GM18511 (cell line): Measurements from ENCODE around the gene CACNB3.
"Not testable (repeated sequence)": the region's sequence is repeated elsewhere in the genome, so short reads cannot be mapped to it uniquely, and the experiment has no call there.

Experiments used
- ATAC-seq: cut with Tn5 transposase; IDR thresholded peaks from one replicate; pipeline ENCODE4 v1.9.1; 2021; ENCODE audit warnings: mild to moderate bottlenecking, moderate library complexity; ENCODE audit not compliant: unreplicated experiment

CACNB3 gene

GRCh38 chr12:48816143-48816854 lies 2.0 kb upstream of the CACNB3 start:
- ATAC-seq: no peak

- no peak for ATAC-seq
Measured at GRCh38 chr12:48818831-48819590, 715 bp downstream of the CACNB3 start.

DNA sequence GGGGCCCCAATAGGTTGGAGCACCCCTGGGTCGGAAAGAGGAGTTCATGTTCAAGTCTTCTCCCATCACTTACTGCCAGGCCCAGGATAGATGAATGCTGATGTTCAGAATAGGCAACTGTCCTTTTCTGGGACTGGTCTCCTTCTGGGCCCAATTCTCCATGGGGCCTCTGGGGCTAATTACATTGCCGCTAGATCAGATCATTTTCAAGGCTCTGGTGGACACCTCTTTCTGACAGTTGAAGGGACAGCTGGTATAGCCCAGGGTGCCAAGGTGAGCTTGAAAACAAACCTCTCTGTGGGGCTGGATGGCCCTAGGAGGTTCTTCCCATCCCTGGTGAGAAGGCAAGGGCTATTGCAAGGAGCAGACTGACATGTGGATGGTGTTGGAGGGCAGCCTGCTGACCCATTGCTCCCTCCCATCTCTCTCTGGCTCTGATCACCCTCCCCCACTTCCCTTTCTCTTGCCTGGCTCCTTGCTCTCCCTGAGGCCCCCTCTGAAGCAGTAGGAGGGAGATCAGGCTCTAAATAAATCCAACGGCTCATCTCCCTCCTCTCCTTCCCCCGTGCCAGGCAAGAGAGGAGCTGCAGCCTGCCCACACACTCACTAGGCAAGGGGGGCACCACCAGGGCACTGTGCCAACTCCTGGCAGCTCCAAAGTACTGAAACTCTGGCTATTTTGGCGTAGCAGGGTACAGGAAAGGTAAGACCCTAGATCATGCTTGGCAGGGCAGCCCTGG lies 1.9 kb downstream of the CACNB3 start:
- no peak for ATAC-seq

DNA sequence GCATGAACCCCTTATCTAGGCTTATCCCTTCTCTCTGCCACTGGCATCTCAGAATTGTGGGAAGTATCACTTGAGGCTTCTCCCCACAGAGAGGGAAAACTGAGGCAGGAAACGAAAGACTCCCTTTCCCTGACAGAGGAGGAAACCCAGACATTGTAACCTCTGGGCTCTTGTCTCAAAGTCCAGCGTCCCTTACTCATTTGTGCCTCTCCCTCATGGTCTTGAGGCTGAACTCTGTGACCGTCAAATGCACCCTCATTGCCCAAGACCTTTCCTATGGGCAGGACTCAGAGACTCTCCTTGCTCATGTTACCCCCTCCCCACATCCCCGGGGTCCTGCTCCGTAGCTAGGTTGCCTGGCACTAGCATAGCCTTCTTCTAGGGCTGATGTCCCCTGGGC lies 3.8 kb downstream of the CACNB3 start:
- no peak for ATAC-seq

GRCh38 chr12:48822711-48823110 lies 4.4 kb downstream of the CACNB3 start:
- no peak for ATAC-seq

- no peak for ATAC-seq
Measured at GRCh38 chr12:48823281-48823680, 5.0 kb downstream of the CACNB3 start.

GRCh38 chr12:48824112-48824511 lies 5.8 kb downstream of the CACNB3 start:
- no peak for ATAC-seq

DNA sequence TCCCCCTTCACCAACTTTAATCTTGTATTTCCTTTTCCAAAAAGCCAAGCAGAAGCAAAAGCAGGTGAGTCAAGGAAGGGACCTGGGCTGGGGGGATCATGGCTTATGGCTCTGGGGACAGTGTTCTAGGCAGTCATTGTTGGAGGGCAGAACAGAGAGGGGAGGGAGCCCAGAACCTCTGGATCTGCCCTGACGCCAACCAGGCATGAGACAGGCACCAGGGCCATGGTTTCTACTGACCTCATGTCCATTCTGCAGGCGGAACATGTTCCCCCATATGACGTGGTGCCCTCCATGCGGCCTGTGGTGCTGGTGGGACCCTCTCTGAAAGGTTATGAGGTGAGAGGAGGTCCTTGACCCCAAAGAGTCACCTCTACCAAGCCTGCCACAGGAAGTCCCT lies 6.6 kb downstream of the CACNB3 start:
- ATAC-seq: no peak

- no peak for ATAC-seq
Measured at GRCh38 chr12:48826209-48826855, 8.0 kb downstream of the CACNB3 start.

GRCh38 chr12:48827026-48827425 lies 8.7 kb downstream of the CACNB3 start:
- ATAC-seq: no peak

DNA sequence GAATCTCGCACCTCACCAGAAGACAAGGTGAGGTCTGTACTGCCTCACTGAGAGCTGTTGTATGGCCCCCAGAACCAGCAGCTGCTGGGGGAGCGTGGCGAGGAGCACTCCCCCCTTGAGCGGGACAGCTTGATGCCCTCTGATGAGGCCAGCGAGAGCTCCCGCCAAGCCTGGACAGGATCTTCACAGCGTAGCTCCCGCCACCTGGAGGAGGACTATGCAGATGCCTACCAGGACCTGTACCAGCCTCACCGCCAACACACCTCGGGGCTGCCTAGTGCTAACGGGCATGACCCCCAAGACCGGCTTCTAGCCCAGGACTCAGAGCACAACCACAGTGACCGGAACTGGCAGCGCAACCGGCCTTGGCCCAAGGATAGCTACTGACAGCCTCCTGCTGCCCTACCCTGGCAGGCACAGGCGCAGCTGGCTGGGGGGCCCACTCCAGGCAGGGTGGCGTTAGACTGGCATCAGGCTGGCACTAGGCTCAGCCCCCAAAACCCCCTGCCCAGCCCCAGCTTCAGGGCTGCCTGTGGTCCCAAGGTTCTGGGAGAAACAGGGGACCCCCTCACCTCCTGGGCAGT lies 9.3 kb downstream of the CACNB3 start:
- no peak for ATAC-seq

DNA sequence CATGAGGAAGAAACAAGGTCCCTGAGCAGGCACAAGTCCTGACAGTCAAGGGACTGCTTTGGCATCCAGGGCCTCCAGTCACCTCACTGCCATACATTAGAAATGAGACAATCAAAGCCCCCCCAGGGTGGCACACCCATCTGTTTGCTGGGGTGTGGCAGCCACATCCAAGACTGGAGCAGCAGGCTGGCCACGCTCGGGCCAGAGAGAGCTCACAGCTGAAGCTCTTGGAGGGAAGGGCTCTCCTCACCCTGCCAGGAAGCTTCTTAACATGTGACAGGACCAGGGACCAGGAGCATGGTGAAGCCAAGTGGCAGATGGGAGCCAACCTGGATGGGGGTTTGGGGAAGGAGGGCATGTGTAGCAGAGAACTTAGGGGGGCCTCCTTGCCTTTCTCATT lies 10.0 kb downstream of the CACNB3 start:
- ATAC-seq: no peak

- ATAC-seq: no peak
Measured at GRCh38 chr12:48828841-48829575, 10.7 kb downstream of the CACNB3 start.

DNA sequence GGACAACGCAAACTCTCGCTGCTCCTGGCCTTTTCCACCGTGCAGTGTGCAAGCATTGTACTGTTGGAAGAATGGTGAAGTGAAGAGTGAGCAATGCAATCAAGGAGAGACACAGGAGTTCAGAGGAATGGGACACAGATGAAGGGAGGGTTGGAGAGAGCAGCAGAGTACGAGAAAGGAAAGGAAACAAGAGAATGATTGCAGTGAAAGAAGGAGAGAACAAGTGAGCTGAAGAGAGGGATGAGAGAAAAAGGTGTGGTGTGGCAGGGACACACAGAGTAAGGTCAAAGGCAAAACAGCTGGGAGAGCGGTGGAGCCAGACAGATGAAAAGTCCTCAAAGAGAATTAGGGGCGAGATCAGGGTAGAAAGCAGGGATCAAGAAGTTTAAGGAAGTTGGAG lies 13.0 kb downstream of the CACNB3 start:
- ATAC-seq: no peak

DNA sequence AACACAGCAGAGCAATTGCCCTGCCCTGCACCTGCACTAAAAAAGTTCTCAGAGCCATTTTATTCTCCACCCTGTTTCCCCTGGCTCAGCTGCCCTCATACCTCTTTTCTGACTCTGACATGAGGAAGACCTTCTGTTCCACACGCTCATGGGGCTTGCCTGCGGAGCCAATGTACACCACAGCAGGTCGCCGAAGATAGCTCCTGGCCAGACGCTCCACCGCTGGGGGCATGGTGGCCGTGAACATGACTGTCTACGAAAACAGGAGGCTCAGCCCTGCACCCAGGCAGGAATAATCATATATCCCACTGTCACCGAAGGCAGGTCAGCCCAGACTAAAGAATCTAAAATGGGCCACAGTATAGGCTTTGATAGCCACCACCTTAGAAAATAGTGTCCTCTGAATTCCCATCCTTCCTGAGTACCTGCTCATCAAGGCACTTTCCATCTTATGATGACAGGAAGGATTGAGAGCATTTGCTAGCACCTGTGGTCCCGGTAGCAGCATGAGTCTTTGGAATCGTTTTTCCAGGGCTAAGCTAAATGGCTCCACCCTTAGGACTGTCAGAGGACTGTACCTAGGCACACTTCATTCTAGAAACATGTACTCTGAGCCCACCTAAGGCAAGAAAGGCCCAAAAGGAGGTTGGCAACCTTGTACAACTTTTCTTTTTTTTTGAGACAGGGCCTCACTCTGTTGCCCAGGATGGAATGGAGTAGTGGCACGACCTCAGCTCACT lies 14.2 kb downstream of the CACNB3 start:
- ATAC-seq: no peak

DNA sequence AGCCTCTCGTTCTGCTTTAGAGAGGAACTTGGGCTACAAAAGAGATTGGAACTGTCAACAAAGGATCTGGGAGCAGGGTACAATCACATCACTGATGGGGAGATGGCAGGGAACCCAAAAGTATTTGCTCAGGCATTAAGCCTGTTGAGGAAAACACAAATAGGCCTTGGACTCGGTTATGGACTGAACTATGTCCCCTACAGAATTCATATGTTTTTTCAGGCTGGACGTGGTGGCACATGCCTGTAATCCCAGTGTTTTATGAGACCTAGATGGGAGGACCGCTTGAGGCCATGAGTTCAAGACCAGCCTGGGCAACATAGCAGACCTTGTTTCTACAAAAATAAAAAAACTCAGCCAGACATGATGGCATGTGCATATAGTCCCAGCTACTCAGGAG lies 19.8 kb downstream of the CACNB3 start:
- ATAC-seq: no peak

GRCh38 chr12:48842021-48842420 lies 23.7 kb downstream of the CACNB3 start:
- ATAC-seq: not testable (repeated sequence)

- peak; percentile 89 for ATAC-seq
Measured at GRCh38 chr12:48851883-48852733, 33.8 kb downstream of the CACNB3 start, which contains the start of gene DDX23. Gene DDX23, minus strand, starts transcription at chr12:48852163. Its CDS starts 6,381 bp downstream, at chr12:48845782.
